Chondrocyte (in vitro differentiated cells): ENCODE results near the gene LBX1. TPM values are rescaled to one million over a fixed set of nuclear protein-coding genes. Genes with fewer than 3 reads are reported as not detected.

Experiments used
- DNase-seq: peaks from one replicate; pipeline ENCODE4 v3.0.0; 2021; ENCODE audit warnings: mixed read lengths, low spot score
- H3K27ac Mint-ChIP-seq: one replicate; pipeline ENCODE4 v1.8.0; 2021; ENCODE audit warnings: mild to moderate bottlenecking, moderate library complexity, mixed read lengths; ENCODE audit not compliant: unreplicated experiment
- H3K27me3 Mint-ChIP-seq: 2 replicates; pipeline ENCODE4 v1.8.0; 2021; ENCODE audit warnings: low read depth, mixed read lengths
- H3K36me3 Mint-ChIP-seq: 2 replicates; pipeline ENCODE4 v1.8.0; 2021; ENCODE audit warnings: low read depth, mixed read lengths
- H3K4me1 Mint-ChIP-seq: 2 replicates; pipeline ENCODE4 v1.8.0; 2021; ENCODE audit warnings: low read depth, mild to moderate bottlenecking, mixed read lengths
- H3K4me3 Mint-ChIP-seq: one replicate; pipeline ENCODE4 v1.8.0; 2021; ENCODE audit warnings: mild to moderate bottlenecking, moderate library complexity, mixed read lengths; ENCODE audit not compliant: unreplicated experiment
- H3K9me3 Mint-ChIP-seq: 2 replicates; pipeline ENCODE4 v1.8.0; 2021; ENCODE audit warnings: low read depth, mixed read lengths
- total RNA-seq: library from RNA; stranded (reverse); gene quantifications from 3 replicates; pipeline ENCODE4 v1.2.1, GENCODE V29; 2021
- TF ChIP-seq, protein P1 (sequence below): fragments of 200-600 bp; sonication (generic); IDR thresholded peaks from 2 replicates; pipeline ENCODE4 v1.5.0; 2021; ENCODE audit warnings: antibody characterized with exemption, mild to moderate bottlenecking, moderate library complexity

LBX1 gene
- total RNA-seq, 1 donor from 2014 or later, result not detected

DNA sequence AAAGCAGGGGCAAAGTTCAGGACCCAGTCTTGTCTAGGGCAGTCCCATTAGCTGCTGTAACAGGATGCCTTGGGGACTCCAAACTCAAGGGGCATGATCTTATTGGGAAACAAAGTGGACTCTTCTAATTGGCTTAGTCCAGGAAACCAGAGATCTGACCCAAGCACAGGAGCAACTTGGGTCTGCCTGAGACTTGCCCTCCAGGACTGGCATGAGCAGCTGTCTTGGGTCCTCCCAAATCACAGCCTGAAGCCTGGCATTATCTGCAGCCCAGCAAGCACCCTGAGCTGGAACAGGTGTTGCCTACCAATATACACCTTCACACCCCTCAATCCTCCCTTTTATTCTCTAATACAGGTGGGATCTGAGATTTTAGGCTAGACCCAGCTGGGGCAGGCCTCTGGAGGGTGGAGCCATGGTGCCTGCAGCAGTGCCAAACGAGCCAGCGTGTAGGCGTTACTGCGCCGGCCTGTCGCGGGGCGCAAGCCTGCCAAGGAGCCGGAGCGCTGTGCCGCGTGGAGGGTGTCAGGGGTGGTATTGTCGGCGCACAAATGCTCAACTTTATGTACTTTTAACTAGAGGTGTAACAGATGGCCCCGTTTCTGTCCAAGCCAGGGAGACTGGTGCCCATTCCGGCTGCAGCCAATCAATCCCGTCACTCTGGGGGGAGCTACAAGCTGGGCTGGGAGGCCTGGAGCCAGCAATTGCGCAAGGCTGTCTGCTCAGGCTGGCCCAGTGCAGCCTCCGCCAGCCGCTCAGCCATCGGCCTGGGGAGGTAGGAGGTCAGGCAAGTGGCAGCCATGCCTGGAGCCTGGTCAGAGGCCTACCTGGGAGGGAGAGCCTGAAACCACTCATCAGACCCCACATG lies 12.8 kb upstream of the LBX1 start:
- Mint-ChIP-seq H3K27me3 (peaks cover 60% of the 10 kb centered on the region), H3K27ac (no peak overlapping the region), H3K4me3 (no peak overlapping the region), H3K4me1 (peaks cover 4% of the 10 kb centered on the region), H3K9me3 (no peaks in the 10 kb centered on the region), H3K36me3 (peaks cover 4% of the 10 kb centered on the region)
- TF ChIP-seq, protein P1, sequence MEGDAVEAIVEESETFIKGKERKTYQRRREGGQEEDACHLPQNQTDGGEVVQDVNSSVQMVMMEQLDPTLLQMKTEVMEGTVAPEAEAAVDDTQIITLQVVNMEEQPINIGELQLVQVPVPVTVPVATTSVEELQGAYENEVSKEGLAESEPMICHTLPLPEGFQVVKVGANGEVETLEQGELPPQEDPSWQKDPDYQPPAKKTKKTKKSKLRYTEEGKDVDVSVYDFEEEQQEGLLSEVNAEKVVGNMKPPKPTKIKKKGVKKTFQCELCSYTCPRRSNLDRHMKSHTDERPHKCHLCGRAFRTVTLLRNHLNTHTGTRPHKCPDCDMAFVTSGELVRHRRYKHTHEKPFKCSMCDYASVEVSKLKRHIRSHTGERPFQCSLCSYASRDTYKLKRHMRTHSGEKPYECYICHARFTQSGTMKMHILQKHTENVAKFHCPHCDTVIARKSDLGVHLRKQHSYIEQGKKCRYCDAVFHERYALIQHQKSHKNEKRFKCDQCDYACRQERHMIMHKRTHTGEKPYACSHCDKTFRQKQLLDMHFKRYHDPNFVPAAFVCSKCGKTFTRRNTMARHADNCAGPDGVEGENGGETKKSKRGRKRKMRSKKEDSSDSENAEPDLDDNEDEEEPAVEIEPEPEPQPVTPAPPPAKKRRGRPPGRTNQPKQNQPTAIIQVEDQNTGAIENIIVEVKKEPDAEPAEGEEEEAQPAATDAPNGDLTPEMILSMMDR, result no peak
- DNase-seq, result no peak

GRCh38 chr10:101238732-101239105 lies 9.5 kb upstream of the LBX1 start:
- Mint-ChIP-seq H3K27me3 (peaks cover 64% of the 10 kb centered on the region), H3K27ac (no peak overlapping the region), H3K9me3 (no peaks in the 10 kb centered on the region), H3K36me3 (peaks cover 4% of the 10 kb centered on the region), H3K4me1 (peaks cover 7% of the 10 kb centered on the region), H3K4me3 (no peak overlapping the region)
- DNase-seq, result no peak
- TF ChIP-seq, protein P1, result peak; percentile 78

DNA sequence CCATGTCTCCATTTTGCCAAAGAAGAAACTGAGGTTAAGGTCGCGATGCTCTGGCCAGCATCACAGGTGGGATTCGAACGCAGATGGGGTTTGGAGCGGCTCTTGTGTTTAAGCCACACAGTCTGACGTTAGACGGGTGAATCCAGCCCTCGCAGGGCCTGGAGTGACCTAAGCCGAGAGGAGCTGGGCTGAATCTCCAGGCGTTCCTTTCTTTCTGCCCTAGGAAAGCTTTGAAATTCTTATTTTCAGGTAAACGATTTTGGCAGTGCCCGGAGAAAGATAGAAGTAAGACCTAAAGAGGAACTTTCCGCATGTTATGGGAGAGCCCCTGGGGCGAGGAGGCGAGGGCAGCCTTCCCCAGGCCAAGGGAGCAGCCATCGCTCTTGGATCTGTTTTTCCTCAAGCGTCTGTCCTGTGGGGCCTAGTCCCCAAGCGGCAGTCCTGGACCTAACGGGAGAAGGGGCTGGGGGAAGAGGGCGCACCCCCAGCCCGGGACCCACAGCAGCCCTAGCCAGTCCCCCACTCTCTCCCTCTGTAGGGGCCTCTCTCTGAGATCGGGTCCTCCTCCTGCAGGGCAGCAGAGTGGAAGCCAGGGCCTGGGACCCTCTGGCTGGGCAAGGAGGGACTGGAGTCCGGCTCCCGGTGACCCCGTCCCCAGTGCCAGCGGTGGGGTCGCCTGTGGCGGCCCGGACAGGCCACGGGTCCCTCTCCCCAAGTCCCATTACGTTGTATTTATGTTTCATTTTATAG lies 8.9 kb upstream of the LBX1 start:
- no peak overlapping the region for H3K4me3 Mint-ChIP-seq
- DNase-seq, result no peak
- H3K9me3 Mint-ChIP-seq, result no peaks in the 10 kb centered on the region
- H3K27ac Mint-ChIP-seq, result no peak overlapping the region
- H3K27me3 Mint-ChIP-seq, result peaks cover 69% of the 10 kb centered on the region
- TF ChIP-seq, protein P1, result no peak
- peaks cover 7% of the 10 kb centered on the region for H3K4me1 Mint-ChIP-seq
- H3K36me3 Mint-ChIP-seq, result peaks cover 4% of the 10 kb centered on the region

GRCh38 chr10:101237081-101237981 lies 8.1 kb upstream of the LBX1 start:
- H3K36me3 Mint-ChIP-seq, result peaks cover 4% of the 10 kb centered on the region
- H3K27ac Mint-ChIP-seq, result no peak overlapping the region
- TF ChIP-seq, protein P1, result no peak
- no peak overlapping the region for H3K4me3 Mint-ChIP-seq
- H3K9me3 Mint-ChIP-seq, result no peaks in the 10 kb centered on the region
- peaks cover 7% of the 10 kb centered on the region for H3K4me1 Mint-ChIP-seq
- H3K27me3 Mint-ChIP-seq, result peaks cover 73% of the 10 kb centered on the region
- no peak for DNase-seq
